T47D (cell line): ENCODE measurements around the gene TEX261.
"Not testable (repeated sequence)": the region's sequence is repeated elsewhere in the genome, so short reads cannot be mapped to it uniquely, and the experiment has no call there.

Experiments used
- DNase-seq, 2 experiments: peaks; one replicate each; pipeline versions ENCODE4 v3.0.0 to v3.0.0-alpha.2; 2011 to 2012; ENCODE audit warnings: low read depth in 1 of 2, low spot score in 1 of 2
- JUND ChIP-seq: IDR thresholded peaks from 2 replicates; pipeline ENCODE4 v1.6.1; 2012; ENCODE audit warnings: low read depth
- in situ Hi-C: cut with HindIII; loops from 2 replicates; pipeline ENCODE4 v1.10.0; 2016; ENCODE audit warnings: low sequenced_read_pairs, low pct_unique_long_range_greater_than_20kb

Gene TEX261

DNA sequence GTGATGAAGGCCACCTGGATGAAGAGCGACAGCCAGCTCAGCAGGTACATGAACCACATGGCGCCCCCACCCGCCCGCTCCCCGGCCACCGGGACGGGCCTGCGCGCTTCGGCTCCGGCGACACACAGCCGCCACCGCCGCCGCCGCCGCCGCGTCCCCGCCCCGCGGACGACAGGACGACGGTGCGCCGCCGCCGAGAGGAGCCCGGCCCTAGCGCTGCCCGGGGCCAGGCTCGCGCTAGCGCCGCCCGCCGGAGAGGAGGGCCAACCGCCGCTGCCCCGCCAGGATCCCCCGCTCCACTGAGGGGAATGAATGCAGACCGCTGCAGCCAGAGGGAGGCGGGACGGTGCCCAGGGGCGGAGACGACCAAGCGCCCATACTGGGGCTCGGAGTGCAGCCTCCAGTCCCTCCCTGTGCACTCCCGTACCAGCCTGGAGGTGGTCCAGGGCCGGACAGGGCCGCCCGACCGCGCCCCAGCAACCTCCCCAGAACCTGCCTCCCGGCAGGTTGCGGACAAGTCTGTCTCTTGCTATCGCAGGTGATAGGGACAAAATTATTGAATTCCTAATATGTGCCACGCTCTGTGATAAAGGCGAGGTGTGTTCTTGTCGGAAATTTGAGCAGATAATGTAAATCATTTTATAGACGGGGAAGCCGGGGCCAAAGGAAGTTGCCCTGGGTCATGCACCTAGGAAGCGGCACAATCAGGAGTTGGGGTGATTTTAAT, at the start of gene TEX261:
TEX261 (minus strand) TSS at position 175 of the 727 bp plus-strand sequence; CDS start at position 59, 116 bp downstream.
- no peak for TF ChIP-seq JUND
- in situ Hi-C loops, result no loop called here
- DNase-seq, result peak; percentile 73 to 87

DNA sequence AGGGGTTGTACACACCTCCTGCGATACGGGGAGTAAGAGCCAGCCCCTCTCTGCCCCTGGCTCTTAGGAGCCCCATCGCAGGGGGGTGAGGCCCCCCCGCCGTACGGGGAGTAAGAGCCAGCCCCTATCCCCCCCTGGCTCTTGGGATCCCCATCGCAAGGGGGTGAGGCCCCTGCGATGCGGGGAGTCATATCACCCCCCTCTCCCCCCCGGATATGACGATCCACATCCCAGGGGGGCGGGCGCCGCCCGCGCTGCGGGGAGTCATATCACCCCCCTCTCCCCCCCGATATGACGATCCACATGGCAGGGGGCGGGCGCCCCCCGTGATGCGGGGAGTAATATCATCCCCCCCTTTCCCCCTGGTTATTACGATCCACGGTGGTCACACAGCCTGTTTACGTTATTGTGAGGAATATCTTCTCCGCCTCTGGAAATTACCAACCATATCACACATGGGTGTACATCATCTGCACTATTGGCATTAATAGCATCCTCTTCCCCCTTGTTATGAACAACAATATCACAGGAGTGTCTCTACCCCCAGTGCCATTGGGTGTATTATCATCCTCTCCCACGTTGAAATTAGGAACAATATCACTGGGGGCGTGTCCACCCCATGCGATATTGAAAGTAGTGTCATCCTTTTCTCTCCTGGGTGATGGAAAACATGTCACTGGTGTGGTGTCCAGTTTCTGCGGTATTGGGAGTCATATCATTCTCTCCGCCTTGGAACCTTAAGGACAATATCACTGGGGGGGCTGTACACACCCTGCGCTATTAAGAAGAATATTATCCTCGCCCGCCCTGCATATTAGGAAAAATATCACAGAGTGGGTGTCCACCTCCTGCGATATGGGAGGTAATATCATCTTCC, 49.1 kb upstream of the TEX261 start:
- no peak for TF ChIP-seq JUND
- in situ Hi-C loops, result no loop called here
- no peak for DNase-seq

DNA sequence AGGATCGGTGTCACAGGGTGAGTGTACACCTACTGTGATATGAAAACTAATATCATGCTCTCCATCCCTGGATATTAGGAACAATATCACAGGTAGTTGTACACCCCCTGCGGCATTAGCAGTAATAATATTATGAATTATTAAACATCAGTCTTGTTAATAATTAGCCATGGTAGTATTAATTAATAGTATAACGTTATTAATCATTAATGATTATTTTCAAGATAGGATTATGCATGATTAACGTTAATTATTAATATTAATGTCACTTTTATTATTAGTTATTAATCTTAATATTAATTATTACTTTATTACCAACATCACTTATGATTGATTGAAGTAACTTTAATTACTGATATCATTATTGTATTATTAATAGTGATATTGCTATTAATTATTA, 47.6 kb upstream of the TEX261 start:
- TF ChIP-seq JUND, result no peak
- in situ Hi-C loops, result no loop called here
- DNase-seq, result no peak

DNA sequence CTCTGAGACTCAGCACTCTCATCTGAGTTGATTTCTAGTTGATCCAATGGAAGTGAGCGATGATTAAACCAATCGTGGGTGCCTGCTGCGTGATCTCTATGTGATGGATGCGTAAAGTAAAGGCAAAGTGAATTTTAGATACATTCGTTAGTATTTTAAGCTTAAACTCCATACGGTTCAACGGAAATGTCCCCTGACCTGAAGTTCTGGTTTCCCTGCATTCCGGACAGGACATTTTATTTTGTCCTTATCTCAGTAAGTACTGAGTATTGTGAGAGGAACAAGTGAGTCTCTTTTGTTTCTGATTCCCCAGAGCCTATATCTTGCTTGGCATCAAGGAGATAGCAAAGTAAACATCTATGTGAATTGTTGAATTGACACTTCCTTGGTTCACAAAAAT, 41.6 kb upstream of the TEX261 start:
- DNase-seq, result peak in 1 of 2 experiments; percentile 33
- in situ Hi-C loops, result not testable (repeated sequence)

DNA sequence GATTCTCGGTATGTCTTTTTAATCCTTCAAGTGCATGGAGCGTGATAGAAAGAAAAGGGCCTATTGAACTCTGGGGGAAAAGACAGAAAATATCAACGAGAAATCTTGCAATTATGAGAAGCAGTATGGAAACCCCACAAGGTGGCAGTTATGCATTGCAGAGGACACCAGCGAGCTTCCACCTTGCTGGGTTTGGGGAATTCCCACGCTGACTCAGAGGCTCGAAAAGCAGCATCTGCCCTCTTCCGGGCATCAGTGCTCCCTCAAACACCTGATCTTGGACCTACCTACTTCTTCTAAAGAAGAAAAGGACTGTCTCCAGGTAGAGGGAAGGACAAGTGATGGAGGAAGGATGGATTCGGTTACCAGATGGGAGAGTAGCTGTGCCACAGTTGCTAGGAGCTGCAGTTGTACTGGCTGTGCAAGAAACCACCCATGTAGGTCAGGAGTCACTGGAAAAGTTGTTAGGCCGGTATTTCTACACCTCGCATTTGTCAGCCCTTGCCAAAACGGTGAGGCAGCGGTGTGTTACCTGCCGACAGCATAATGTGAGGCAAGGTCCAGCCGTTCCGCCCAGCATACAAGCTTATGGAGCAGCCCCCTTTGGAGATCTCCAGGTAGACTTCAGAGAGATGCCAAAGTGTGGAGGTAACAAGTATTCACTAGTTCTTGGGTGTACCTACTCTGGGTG, 29.0 kb upstream of the TEX261 start:
- DNase-seq, result peak in 1 of 2 experiments; percentile 85
- in situ Hi-C loops, result not testable (repeated sequence)

DNA sequence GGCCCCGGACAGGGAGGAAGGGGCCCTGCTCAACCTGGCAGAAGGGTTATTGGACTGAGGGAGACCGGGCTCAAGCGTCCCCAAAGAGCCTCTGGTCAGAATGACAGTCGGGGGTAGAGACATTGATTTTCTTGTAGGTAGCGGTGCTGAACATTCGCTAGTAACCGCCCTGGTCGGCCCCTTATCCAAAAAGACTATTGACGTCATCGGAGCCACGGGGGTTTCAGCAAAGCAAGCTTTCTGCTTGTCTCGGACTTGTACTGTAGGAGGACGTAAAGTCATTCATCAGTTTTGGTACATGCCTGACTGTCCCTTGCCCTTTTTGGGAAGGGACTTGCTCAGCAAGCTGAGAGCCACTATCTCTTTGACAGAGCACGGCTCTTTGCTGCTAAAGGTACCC, 26.7 kb upstream of the TEX261 start:
- DNase-seq, in situ Hi-C loops: not testable (repeated sequence)

DNA sequence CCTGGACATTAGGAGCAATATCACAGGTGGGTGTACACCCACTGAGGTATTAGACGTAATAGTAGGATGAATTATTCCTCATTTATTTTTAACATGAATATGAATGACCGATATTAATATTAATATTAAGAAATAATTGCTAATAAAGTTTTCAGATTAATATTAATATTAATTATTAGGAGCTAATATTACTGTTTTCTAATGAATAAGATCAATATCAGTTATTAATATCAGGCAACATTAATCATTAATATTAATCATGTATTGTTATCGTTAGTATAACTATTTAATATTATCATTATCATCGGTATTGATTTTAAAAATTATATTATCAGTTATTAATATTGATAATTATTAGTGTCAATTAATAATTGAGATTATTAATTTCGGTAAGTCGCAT, 25.3 kb upstream of the TEX261 start:
- in situ Hi-C loops, DNase-seq: not testable (repeated sequence)

DNA sequence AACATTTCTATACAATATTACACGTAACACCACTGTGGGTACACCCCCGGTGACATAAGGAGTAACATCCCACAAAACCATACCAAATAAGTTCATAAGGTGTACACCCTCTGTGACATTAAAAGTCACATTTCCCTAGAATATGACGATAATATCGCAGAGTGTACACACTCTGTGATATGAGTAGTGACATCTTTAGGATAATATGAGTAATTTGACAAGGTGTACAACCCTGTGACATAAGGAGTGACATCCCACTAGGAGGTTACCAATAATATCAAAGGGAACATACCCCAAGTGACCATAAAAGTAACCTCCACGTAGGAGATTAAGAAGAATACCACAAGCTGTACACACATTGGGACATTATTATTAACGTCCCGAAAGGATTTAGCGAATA, 24.0 kb upstream of the TEX261 start:
- in situ Hi-C loops, result no loop called here
- TF ChIP-seq JUND, result no peak
- DNase-seq, result no peak

DNA sequence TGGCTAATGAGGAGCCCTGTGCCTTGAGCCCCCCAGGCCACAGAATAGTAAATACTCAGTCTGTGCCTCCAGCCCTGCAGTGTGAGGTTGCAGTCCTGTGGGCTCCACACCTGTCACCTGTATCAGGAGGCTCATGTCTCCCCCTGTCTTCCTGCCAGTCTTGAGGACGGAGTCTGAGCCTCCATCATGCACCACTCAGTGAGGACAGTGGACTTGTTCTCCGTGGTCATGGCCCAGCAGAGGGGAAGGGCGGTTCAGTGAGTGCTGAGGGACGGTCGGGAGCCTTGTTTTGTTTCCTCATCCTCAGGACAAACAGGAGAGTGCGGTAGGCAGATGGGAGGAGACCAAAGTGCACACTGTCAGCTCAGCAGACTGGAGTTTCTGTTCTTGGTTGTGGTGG, 17.1 kb upstream of the TEX261 start:
- in situ Hi-C loops, result not testable (repeated sequence)

DNA sequence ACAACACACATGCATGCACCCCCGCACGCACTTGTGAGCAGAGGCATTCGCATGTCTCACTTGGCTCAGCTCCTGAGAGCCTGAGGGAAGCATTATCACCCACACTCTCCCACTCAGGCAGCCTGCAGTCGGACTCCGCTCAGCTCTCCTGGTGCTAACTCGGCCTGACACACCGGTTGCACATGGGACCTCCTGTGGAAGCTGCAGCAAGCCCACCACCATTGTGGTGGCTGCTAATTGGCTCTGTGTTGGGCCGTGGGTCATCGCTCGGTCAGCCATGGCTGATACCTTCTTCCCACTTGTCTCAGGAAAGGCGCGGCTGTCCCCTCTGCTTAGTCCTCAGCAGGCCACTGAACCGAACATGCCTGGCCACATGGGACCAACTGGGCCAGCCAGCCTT, 13.7 kb upstream of the TEX261 start:
- TF ChIP-seq JUND, result no peak
- in situ Hi-C loops, result no loop called here
- DNase-seq, result no peak

More for the DNA sequence above, 17.1 kb upstream of the TEX261 start:
- DNase-seq, result not testable (repeated sequence)

DNA sequence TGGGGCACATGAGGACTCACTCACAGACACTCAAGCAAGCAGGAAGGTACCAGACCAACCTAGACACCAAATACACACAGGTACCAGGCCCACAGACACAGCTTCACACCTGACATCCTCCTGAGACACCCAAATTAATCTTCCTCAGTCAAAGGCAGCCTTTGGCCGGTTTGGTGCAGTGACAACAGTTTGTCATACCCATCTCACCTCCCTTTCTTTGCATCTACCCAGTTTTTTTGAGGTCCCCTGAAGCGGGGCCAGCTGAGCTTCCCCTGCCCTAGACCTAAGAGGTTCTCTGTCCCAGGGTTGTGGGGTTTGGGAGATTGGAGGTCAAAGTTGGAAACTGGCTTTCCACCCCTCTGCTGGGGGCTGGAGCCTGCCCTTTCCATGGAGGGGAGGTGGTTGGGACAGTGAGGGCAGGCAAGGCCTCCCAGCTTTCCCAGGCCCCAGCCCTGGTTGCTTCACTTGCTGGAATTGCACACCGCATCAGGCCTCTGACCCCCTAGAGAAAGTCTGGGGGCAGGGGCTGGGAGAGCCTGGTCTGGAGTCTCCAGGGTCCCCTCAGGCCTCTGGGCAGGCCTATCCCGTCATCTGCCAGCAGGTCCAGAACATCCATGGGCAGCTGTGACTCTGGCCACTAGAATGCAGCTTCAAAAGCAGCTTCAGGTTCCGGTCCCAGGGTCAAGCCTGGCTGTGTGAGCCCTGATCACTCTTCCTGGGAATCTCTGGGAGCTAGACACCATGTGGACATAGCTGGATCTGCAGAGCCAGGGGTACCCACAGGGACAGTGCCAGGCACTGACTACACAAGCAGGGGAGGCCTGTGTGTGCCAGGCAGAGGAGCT, 12.5 kb upstream of the TEX261 start:
- peak in 1 of 2 experiments; percentile 5 for DNase-seq
- in situ Hi-C loops, result no loop called here
- no peak for TF ChIP-seq JUND

DNA sequence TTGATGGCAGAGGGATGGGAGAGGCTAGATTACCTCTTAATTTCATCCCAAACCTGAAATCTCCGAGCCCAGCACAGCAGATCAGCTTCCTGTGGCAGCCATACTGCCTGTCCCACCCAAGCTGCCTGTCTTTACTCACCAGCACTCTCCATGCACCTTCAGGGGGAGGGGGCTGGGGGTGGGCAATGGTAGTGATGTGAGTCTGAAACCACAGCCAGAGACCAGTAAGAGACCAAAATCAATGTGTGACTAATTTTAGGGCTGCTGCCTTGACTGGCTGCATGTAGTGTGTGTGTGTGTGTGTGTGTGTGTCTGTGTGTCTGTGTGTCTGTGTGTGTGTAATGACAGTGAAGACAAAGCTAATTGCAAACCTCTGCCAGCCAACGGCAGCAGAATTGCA, 11.7 kb upstream of the TEX261 start:
- no peak for DNase-seq
- TF ChIP-seq JUND, result no peak
- in situ Hi-C loops, result no loop called here
